Rectal smooth muscle tissue (tissue), 1 donor: ENCODE data around the gene KIAA1217.
"Not testable (repeated sequence)": the region's sequence is repeated elsewhere in the genome, so short reads cannot be mapped to it uniquely, and the experiment has no call there.

Source experiments
- H3K27ac ChIP-seq: one replicate; pipeline ENCODE4 v1.7.0; 2013; ENCODE audit warnings: low read depth, low read length, inconsistent platforms
- H3K27me3 ChIP-seq: one replicate; pipeline ENCODE4 v1.7.0; 2013; ENCODE audit warnings: low read length; ENCODE audit not compliant: control insufficient read depth, insufficient read depth
- H3K36me3 ChIP-seq: one replicate; pipeline ENCODE4 v1.7.0; 2013; ENCODE audit warnings: low read length; ENCODE audit not compliant: control insufficient read depth, insufficient read depth
- H3K4me1 ChIP-seq: one replicate; pipeline ENCODE4 v1.7.0; 2013; ENCODE audit warnings: low read length; ENCODE audit not compliant: control insufficient read depth, insufficient read depth
- H3K4me3 ChIP-seq: one replicate; pipeline ENCODE4 v1.7.0; 2013; ENCODE audit warnings: low read length
- H3K9ac ChIP-seq: one replicate; pipeline ENCODE4 v1.7.0; 2013; ENCODE audit warnings: low read length

The KIAA1217 gene

DNA sequence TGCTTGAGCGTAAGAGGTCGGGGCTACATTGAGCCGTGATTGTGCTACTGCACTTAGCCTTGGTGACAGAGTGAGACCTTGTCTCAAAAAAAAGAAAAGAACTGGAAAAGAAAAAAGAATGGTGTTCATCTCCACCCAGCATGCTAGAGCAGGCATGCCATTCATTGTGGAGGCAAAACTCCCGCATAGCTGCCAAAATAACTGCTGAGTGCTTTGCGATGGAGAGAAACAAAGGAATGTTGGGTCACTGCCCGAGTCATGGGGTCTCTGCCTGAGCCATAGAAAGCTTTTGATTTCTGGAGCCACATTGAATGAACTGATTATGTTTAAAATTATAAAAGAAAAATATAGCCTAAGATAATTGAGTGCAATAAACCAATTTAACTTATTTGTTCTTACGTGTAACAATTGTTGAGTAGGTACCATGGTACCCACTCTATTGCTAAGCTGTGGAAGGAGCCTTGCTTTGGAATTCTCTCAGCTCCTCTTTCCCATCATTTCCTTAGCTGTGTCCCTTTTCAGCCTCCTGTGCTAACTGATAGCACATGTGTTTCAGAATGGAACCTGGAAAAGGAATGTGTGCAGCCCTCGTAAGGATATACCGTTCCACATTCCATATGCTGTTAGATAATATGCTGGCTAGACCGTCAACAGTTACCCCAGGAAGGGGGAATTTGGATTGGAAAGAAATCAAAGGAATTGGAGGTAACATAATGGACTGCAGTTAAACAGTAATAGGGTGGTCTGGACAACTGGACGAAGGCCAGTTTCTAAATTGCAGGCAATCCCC lies 99.0 kb downstream of the KIAA1217 start:
- H3K36me3 ChIP-seq: no peaks in the 10 kb centered on the region
- no peak overlapping the region for H3K9ac ChIP-seq
- H3K4me3 ChIP-seq: no peak overlapping the region
- H3K4me1 ChIP-seq: no peaks in the 10 kb centered on the region
- H3K27me3 ChIP-seq: no peaks in the 10 kb centered on the region
- no peak overlapping the region for H3K27ac ChIP-seq

DNA sequence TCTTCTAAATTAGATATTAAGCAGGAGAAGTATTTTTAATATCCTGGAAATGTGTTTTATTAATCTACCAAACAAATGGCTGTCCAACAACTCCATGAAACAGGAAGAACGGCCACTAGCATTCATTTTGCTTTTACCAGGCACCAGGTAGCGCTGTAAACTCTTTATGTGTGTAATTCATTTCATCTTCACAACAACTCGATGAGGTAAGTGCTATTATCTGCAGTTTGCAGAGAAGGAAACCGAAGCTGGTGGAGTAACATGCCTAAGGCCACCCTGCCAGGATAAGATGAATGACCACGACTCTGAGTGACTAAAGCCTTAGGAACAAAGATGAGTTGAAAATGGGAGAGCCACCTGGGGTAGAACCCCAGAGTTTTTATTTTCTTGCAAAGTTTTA lies 101.2 kb downstream of the KIAA1217 start:
- H3K4me3 ChIP-seq: no peak overlapping the region
- H3K9ac ChIP-seq: no peak overlapping the region
- H3K27ac ChIP-seq: no peak overlapping the region
- no peaks in the 10 kb centered on the region for H3K36me3 ChIP-seq
- no peaks in the 10 kb centered on the region for H3K27me3 ChIP-seq
- H3K4me1 ChIP-seq: no peaks in the 10 kb centered on the region

DNA sequence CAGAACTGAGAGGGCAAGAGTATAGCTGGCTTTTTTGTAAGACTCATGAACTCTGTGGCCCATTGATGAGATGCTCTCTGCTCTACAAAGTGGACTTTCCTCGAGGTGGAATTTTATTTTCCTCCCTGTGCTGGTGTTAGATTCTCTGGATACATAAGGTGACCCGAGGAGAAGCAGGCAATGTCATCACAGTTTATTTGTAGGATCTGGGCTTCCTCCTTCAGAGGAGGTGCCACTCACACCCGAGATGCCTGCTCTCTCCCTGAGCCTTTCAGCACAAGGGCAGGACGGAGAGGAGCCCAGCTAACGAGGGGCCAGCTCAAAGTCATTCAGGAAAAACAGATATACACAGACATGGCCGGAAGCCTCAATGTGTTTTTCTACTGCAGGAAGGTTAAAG lies 103.0 kb downstream of the KIAA1217 start:
- no peak overlapping the region for H3K9ac ChIP-seq
- H3K27me3 ChIP-seq: no peaks in the 10 kb centered on the region
- H3K27ac ChIP-seq: no peak overlapping the region
- H3K36me3 ChIP-seq: no peaks in the 10 kb centered on the region
- no peaks in the 10 kb centered on the region for H3K4me1 ChIP-seq
- H3K4me3 ChIP-seq: no peak overlapping the region

DNA sequence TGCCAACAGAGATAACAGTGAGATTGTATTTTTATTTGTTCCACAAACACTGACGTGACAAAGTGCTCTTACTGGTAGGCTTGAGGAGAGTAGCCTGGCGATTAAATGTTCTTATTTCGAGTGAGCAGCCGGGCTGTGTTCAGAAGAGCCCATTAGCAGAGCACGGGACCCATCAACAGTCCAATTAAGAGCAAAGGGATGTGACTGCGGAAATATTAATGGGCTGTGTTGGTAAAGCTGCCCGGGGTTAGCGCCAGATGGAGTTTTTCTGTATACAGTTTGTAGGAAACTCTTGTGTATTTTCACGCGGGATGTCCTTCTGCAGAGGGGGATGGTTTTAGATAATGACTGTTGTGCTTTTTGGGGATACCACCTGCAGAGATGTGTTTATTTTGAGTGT lies 104.3 kb downstream of the KIAA1217 start:
- no peak overlapping the region for H3K4me3 ChIP-seq
- no peak overlapping the region for H3K27ac ChIP-seq
- H3K4me1 ChIP-seq: no peaks in the 10 kb centered on the region
- H3K27me3 ChIP-seq: no peaks in the 10 kb centered on the region
- no peak overlapping the region for H3K9ac ChIP-seq
- H3K36me3 ChIP-seq: no peaks in the 10 kb centered on the region

DNA sequence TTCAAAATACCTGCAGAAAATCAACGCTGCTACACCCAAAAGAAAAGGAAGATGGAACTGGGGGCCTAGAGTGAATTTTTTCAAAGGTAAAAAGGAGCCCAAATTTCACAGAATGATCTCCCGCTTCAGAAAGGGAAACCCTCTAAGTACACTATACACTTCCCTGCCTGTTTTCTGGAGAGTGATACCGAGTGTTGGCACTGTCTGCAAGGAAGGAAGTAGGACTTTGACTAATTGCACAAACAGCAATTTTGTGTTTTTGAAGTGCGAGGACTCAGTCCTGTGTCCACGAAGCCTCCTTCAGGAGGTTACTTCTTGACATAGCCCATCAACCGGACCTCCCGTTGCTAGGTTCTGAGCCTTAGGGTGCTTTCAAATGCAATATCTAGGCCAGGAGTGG lies 106.3 kb downstream of the KIAA1217 start:
- no peaks in the 10 kb centered on the region for H3K27me3 ChIP-seq
- H3K4me3 ChIP-seq: no peak overlapping the region
- H3K36me3 ChIP-seq: no peaks in the 10 kb centered on the region
- H3K9ac ChIP-seq: no peak overlapping the region
- H3K27ac ChIP-seq: no peak overlapping the region
- no peaks in the 10 kb centered on the region for H3K4me1 ChIP-seq

DNA sequence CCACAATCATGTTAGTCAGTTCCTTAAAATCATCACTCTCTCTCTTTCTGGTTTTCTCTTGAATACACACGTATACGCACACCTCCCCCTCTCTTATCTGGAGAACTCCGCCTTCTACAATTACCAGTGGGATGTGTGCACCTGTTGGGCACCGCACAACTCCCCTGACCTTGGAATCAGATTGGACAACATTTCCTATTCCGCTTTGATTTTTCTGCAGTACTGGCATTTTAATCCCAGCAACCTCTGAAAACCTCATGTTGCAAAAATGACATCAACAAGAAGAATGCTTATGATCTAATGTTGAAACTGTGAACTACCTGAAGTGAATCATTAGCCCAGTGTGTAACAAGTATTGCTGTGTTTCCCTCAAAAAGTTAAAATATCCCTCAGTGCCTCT lies 109.6 kb downstream of the KIAA1217 start:
- H3K4me1 ChIP-seq: no peaks in the 10 kb centered on the region
- no peak overlapping the region for H3K27ac ChIP-seq
- no peak overlapping the region for H3K9ac ChIP-seq

DNA sequence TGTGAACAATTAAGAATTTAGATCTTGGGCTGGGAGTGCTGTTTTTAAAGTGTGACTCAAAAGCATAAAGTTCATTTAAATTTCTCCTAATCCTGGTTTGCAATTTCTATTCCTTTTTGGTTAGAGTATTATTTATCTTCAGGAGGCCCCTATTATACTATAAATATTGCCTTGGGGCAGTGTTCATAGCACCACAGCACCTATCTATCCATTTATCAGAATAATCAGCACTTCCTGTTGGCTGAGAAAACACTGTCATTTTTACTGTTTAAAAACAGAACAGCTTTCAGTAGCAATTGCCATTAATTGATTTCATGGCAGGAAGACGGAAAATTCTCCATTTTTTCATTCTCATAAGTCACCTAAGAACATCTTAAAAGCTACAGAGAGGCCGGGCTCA lies 111.4 kb downstream of the KIAA1217 start:
- H3K4me1 ChIP-seq: no peaks in the 10 kb centered on the region

More for the DNA sequence above, 109.6 kb downstream of the KIAA1217 start:
- no peak overlapping the region for H3K4me3 ChIP-seq
- H3K27me3 ChIP-seq: no peaks in the 10 kb centered on the region
- H3K36me3 ChIP-seq: no peaks in the 10 kb centered on the region

DNA sequence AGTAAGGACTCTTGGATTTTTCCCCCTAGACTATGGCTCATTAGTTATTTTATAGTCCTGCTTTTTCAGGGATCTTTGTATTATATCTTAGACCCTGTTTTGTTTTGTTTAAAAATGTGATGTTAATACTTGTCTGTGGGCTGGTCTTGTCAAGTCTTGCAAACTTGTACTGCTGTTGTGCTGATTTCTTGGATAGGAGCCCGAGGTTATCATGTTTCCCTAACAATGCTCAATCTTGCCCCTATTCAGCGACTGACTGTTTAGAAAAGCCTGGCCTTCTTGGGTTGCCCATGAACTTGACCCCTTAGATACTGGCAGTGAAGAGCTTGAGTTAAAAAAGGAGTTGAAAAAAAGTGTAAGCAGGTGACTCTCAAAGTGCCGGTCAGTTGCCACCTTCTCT lies 115.7 kb downstream of the KIAA1217 start:
- H3K27ac ChIP-seq: no peak overlapping the region
- no peak overlapping the region for H3K9ac ChIP-seq
- no peak overlapping the region for H3K4me3 ChIP-seq
- H3K27me3 ChIP-seq: no peaks in the 10 kb centered on the region
- no peaks in the 10 kb centered on the region for H3K4me1 ChIP-seq
- no peaks in the 10 kb centered on the region for H3K36me3 ChIP-seq

More for the DNA sequence above, 111.4 kb downstream of the KIAA1217 start:
- no peak overlapping the region for H3K9ac ChIP-seq
- H3K4me3 ChIP-seq: no peak overlapping the region
- no peaks in the 10 kb centered on the region for H3K36me3 ChIP-seq
- H3K27me3 ChIP-seq: no peaks in the 10 kb centered on the region
- no peak overlapping the region for H3K27ac ChIP-seq

DNA sequence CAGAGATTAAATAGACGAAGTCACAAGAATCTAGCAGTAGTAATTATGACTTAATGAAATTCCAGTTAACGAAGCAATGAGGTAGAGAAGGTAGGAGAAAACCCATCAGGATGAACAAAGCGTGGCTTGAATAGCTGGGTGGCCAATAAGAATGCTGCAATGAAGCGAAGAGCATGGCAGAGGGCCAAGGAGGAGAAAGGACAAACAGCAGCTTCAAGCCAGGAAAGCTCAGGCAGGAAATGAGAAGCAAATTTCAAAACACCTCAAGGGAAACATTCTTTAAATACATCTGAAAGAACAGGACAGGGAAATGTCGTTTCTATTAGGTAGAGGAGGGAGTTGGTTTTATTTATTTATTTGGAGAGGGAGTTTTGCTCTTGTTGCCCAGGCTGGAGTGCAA lies 122.5 kb downstream of the KIAA1217 start:
- Histone ChIP-seq H3K27ac (no peak overlapping the region), H3K4me3 (no peak overlapping the region), H3K9ac (no peak overlapping the region), H3K27me3 (no peaks in the 10 kb centered on the region), H3K36me3 (no peaks in the 10 kb centered on the region), H3K4me1 (no peaks in the 10 kb centered on the region)

DNA sequence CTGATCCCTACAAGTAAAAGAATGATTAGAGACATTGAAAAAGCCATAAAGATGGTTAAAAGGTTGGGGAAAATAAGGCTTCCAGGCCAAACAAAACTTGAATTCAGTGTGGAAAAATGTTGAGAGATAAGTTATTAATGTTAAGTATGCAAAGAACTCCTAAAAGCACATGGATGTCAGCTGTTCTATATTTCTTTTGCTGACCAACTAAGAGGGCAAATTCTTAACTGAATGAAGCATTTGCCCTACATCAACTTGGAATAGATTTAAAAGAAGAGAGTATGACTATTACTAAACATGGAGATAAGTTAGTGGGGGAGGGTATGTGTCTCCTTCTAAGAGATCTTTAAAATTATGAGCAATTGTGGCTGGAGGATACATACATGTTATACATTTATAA lies 124.8 kb downstream of the KIAA1217 start:
- Histone ChIP-seq H3K36me3 (no peaks in the 10 kb centered on the region), H3K9ac (no peak overlapping the region), H3K4me1 (no peaks in the 10 kb centered on the region), H3K27me3 (no peaks in the 10 kb centered on the region), H3K4me3 (no peak overlapping the region), H3K27ac (no peak overlapping the region)

DNA sequence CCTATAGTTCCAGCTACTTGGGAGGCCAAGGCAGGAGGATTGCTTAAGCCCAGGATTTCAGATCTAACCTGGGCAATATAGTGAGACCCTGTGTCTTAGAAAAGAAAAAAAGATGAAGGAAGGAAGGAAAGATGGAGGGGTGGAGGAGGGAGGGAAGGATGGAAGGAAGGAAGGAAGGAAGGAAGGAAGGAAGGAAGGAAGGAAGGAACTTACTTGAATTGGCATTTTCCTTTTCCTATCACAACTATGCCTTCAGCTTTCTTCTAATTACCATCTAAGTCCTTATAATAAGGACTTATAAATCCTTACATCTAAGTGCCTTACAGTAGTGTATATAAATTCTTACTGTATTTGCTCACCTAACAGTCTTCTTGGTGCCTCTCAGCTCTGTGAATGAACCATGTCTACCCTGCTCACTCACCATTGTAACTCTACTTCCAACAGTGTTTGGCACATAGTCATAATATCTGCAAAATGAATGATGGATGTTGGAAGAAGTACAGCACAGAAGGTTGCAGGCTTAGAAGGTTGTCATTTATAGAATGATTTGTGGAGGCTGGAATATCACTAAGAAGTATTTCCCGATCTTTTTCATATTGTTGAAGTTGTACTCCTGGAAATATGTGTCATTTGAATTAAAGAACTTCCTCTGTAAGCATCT lies 125.5 kb downstream of the KIAA1217 start:
- Histone ChIP-seq H3K27ac (no peak overlapping the region), H3K9ac (no peak overlapping the region), H3K36me3 (no peaks in the 10 kb centered on the region), H3K4me3 (no peak overlapping the region), H3K27me3 (no peaks in the 10 kb centered on the region), H3K4me1 (no peaks in the 10 kb centered on the region)

DNA sequence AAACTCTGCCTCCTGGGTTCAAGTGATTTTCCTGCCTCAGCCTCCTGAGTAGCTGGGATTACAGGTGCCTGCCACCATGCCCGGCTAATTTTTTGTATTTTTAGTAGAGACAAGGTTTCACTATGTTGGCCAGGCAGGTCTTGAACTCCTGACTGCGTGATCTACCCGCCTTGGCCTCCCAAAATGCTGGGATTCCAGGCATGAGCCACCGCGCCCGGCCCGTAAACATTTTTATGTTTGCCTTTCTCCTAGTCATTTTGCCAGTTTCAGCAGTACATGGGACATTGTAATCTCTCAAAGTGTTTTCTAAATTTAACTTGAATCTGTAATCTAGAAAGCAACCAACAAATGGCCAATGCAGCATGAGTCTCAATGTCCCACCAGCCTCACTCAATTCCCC lies 128.8 kb downstream of the KIAA1217 start:
- H3K4me1 ChIP-seq, H3K36me3 ChIP-seq, H3K27ac ChIP-seq, H3K4me3 ChIP-seq, H3K9ac ChIP-seq, H3K27me3 ChIP-seq: not testable (repeated sequence)

DNA sequence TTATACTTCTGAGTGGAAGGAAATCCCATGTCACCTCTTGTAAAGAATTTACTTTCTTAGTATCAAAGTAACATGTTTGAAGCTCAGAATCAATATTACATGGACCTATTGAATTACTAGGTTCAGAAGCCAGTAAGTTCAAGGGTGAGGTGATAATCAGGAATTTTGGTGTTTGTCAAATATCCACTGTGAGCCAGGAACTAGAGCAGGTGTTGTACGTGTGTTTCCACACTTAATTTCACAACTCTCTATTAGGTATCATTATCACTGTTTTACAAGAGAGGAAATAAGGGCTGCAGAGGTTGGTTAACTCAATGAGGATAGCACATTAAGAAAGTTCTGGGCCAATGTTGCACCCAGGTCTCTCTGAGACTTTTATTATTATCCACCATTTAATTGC lies 130.4 kb downstream of the KIAA1217 start:
- H3K36me3 ChIP-seq: no peaks in the 10 kb centered on the region
- H3K4me3 ChIP-seq: no peak overlapping the region

More for the DNA sequence above, 130.4 kb downstream of the KIAA1217 start:
- H3K4me1 ChIP-seq: peaks cover 2% of the 10 kb centered on the region
- no peak overlapping the region for H3K27ac ChIP-seq
- no peaks in the 10 kb centered on the region for H3K27me3 ChIP-seq
- H3K9ac ChIP-seq: no peak overlapping the region
